ENCODE results near the gene GFRA1. TPM values are rescaled to one million over a fixed set of nuclear protein-coding genes. Genes with fewer than 3 reads are reported as not detected.

Gene GFRA1
- total and polyA plus RNA-seq, 2 donors (not counting 1 experiment from before 2014, with no cell fraction given): not detected

DNA sequence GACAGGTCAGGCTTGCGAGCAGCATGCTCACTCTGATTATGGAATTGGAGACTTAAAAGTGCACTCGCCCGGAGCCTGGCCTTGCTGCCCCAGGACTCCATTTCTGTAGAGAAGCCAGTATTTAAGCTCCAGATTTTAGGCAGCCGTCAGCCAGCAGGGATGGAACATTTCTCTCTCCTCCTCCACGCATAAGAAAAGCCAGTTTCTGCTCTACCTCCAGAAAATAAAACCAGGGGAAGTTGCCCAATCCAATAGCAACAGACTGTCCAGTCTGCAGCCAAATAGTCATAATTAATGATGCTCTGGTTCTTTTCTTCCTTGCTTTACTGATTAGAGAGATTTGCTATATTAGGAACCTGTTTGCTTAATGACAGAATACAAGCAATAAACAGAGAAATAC is 203.2 kb downstream of the GFRA1 start:
- no peak overlapping the region for H2AFZ ChIP-seq (ENCODE audit: insufficient read depth, low read depth, low read length, poor library complexity, severe bottlenecking)
- POLR2A ChIA-PET: no interaction called here
- H3K27me3 Mint-ChIP-seq: no peaks in the 10 kb centered on the region
- no peak overlapping the region for H3K9ac ChIP-seq (ENCODE audit: low read length)
- DNase-seq (no peak), ATAC-seq (ENCODE audit: low read depth) (no peak)
- H3K4me3 Mint-ChIP-seq: no peak overlapping the region
- no peak overlapping the region for H3K4me2 ChIP-seq (replicated peaks; ENCODE audit: low read depth, low read length, poor library complexity, severe bottlenecking)
- H3K4me1 ChIP-seq (ENCODE audit: control insufficient read depth in 2 of 2, insufficient read depth in 2 of 2, low read length in 2 of 2): no peaks in the 10 kb centered on the region
- no peak overlapping the region for H3K4me3 ChIP-seq (ENCODE audit: control extremely low read depth in 1 of 5, extremely low read depth in 1 of 5, insufficient read depth in 1 of 5, low read depth in 2 of 5, low read length in 4 of 5)
- no peaks in the 10 kb centered on the region for H3K9me3 ChIP-seq (ENCODE audit: control extremely low read depth in 1 of 3, control insufficient read depth in 2 of 3, insufficient read depth in 1 of 3, low read length in 2 of 3)
- H3K9me3 Mint-ChIP-seq (ENCODE audit: insufficient read depth): no peaks in the 10 kb centered on the region
- no peaks in the 10 kb centered on the region for H3K4me1 Mint-ChIP-seq
- no peak overlapping the region for H3K27ac ChIP-seq (ENCODE audit: low read length in 2 of 2)
- no peaks in the 10 kb centered on the region for H4K20me1 ChIP-seq (ENCODE audit: control insufficient read depth, insufficient read depth, low read length, poor library complexity, severe bottlenecking)
- no peaks in the 10 kb centered on the region for H3K36me3 ChIP-seq (replicated peaks in 1 of 2; ENCODE audit: control extremely low read depth in 1 of 2, control insufficient read depth in 1 of 2, extremely low read depth in 1 of 2, insufficient read depth in 2 of 2, low read length in 1 of 2)
- no peaks in the 10 kb centered on the region for H3K79me2 ChIP-seq (ENCODE audit: control insufficient read depth, insufficient read depth, low read length)
- intact Hi-C loops (cut with micrococcal nuclease): no loop called here
- TF ChIP-seq, protein P1, sequence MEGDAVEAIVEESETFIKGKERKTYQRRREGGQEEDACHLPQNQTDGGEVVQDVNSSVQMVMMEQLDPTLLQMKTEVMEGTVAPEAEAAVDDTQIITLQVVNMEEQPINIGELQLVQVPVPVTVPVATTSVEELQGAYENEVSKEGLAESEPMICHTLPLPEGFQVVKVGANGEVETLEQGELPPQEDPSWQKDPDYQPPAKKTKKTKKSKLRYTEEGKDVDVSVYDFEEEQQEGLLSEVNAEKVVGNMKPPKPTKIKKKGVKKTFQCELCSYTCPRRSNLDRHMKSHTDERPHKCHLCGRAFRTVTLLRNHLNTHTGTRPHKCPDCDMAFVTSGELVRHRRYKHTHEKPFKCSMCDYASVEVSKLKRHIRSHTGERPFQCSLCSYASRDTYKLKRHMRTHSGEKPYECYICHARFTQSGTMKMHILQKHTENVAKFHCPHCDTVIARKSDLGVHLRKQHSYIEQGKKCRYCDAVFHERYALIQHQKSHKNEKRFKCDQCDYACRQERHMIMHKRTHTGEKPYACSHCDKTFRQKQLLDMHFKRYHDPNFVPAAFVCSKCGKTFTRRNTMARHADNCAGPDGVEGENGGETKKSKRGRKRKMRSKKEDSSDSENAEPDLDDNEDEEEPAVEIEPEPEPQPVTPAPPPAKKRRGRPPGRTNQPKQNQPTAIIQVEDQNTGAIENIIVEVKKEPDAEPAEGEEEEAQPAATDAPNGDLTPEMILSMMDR (IDR thresholded peaks at IDR 0.05): no peak
- no peak for TF ChIP-seq EZH2 (IDR thresholded peaks at IDR 0.05; ENCODE audit: borderline replicate concordance, insufficient read depth, low read depth, low read length, poor library complexity, severe bottlenecking)
- H3K27me3 ChIP-seq (replicated peaks in 1 of 4; ENCODE audit: control extremely low read depth in 1 of 4, control insufficient read depth in 3 of 4, insufficient read depth in 4 of 4, low read length in 3 of 4): no peaks in the 10 kb centered on the region
- H3K27ac Mint-ChIP-seq: no peak overlapping the region
- 93% methylated on average over 4 of the region's 5 CpGs for WGBS (ENCODE audit: insufficient coverage)
- CTCF ChIA-PET: interaction anchor here (0.7 kb wide), 1 partner anchor 18 kb away, joined by 5 read pairs; no protein-coding TSS in a partner anchor

DNA sequence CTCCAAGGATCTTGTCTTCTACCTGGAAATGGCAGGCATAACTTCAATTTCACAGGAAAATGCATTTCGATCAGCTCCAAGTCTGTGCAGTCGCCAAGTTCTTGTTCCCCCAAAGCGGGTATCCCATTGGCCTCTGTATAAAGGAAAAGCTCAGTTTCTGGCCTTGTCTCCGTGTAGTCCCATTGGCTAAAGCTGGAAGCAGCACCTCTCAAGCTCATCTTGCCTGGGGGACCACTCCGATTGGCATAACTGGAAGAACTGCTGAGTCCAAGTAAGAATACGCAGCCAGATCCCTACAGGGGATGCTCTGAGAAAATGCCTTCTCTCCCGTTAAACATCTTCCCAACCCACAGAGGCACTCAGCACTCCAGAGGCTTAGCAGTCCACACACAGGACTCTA is 205.2 kb downstream of the GFRA1 start:
- Histone ChIP-seq H3K27ac (ENCODE audit: low read length in 2 of 2) (no peak overlapping the region), H3K79me2 (ENCODE audit: control insufficient read depth, insufficient read depth, low read length) (no peaks in the 10 kb centered on the region), H4K20me1 (ENCODE audit: control insufficient read depth, insufficient read depth, low read length, poor library complexity, severe bottlenecking) (no peaks in the 10 kb centered on the region), H3K4me1 (ENCODE audit: control insufficient read depth in 2 of 2, insufficient read depth in 2 of 2, low read length in 2 of 2) (no peaks in the 10 kb centered on the region), H3K27me3 (replicated peaks in 1 of 4; ENCODE audit: control extremely low read depth in 1 of 4, control insufficient read depth in 3 of 4, insufficient read depth in 4 of 4, low read length in 3 of 4) (no peaks in the 10 kb centered on the region), H3K36me3 (replicated peaks in 1 of 2; ENCODE audit: control extremely low read depth in 1 of 2, control insufficient read depth in 1 of 2, extremely low read depth in 1 of 2, insufficient read depth in 2 of 2, low read length in 1 of 2) (no peaks in the 10 kb centered on the region), H3K4me2 (replicated peaks; ENCODE audit: low read depth, low read length, poor library complexity, severe bottlenecking) (no peak overlapping the region), H3K4me3 (ENCODE audit: control extremely low read depth in 1 of 5, extremely low read depth in 1 of 5, insufficient read depth in 1 of 5, low read depth in 2 of 5, low read length in 4 of 5) (no peak overlapping the region), H2AFZ (ENCODE audit: insufficient read depth, low read depth, low read length, poor library complexity, severe bottlenecking) (no peak overlapping the region), H3K9ac (ENCODE audit: low read length) (no peak overlapping the region), H3K9me3 (ENCODE audit: control extremely low read depth in 1 of 3, control insufficient read depth in 2 of 3, insufficient read depth in 1 of 3, low read length in 2 of 3) (no peaks in the 10 kb centered on the region)
- TF ChIP-seq, protein P1 (IDR thresholded peaks at IDR 0.05): no peak
- TF ChIP-seq EZH2 (IDR thresholded peaks at IDR 0.05; ENCODE audit: borderline replicate concordance, insufficient read depth, low read depth, low read length, poor library complexity, severe bottlenecking): no peak
- DNase-seq (no peak), ATAC-seq (ENCODE audit: low read depth) (no peak)
- intact Hi-C loops (cut with micrococcal nuclease): no loop called here
- WGBS (ENCODE audit: insufficient coverage): 94% methylated on average over 7 of the region's 7 CpGs
- CTCF ChIA-PET: no interaction called here
- no peak overlapping the region for H3K27ac Mint-ChIP-seq
- POLR2A ChIA-PET: no interaction called here
- no peaks in the 10 kb centered on the region for H3K9me3 Mint-ChIP-seq (ENCODE audit: insufficient read depth)
- no peaks in the 10 kb centered on the region for H3K4me1 Mint-ChIP-seq
- no peak overlapping the region for H3K4me3 Mint-ChIP-seq
- no peaks in the 10 kb centered on the region for H3K27me3 Mint-ChIP-seq

All from B cell (primary cell).